ENCODE data around the gene LRRC53. TPM values are rescaled to one million over a fixed set of nuclear protein-coding genes. Genes with fewer than 3 reads are reported as not detected.

The LRRC53 gene
- polyA plus RNA-seq, 2 donors = not detected

- 34 to 37% methylated on average over 4 of the region's 4 CpGs for WGBS, 2 donors
Measured at GRCh38 chr1:74502432-74502831, 10.0 kb downstream of the LRRC53 start.

GRCh38 chr1:74498901-74499300 is 13.5 kb downstream of the LRRC53 start:
- WGBS, 2 donors = 83 to 85% methylated on average over 3 of the region's 3 CpGs
- Histone ChIP-seq H3K36me3 (ENCODE audit: control insufficient read depth in 2 of 2, insufficient read depth in 2 of 2, low read length in 1 of 2) (no peaks in the 10 kb centered on the region), H3K27ac (ENCODE audit: low read depth in 2 of 2, low read length in 1 of 2) (no peak overlapping the region), H3K9me3 (ENCODE audit: control insufficient read depth in 2 of 2, insufficient read depth in 1 of 2, low read depth in 1 of 2, low read length in 1 of 2) (no peaks in the 10 kb centered on the region), H3K4me1 (ENCODE audit: control insufficient read depth in 2 of 2, insufficient read depth in 2 of 2, low read length in 1 of 2) (no peaks in the 10 kb centered on the region), H3K27me3 (ENCODE audit: control insufficient read depth in 1 of 2, insufficient read depth in 2 of 2, low read length in 2 of 2) (no peaks in the 10 kb centered on the region), H3K4me3 (ENCODE audit: low read depth in 1 of 2, low read length in 2 of 2) (no peak overlapping the region)

More at GRCh38 chr1:74502432-74502831, 10.0 kb downstream of the LRRC53 start:
- H3K36me3 ChIP-seq (ENCODE audit: control insufficient read depth in 2 of 2, insufficient read depth in 2 of 2, low read length in 1 of 2) = no peaks in the 10 kb centered on the region
- no peaks in the 10 kb centered on the region for H3K27me3 ChIP-seq (ENCODE audit: control insufficient read depth in 1 of 2, insufficient read depth in 2 of 2, low read length in 2 of 2)
- no peak overlapping the region for H3K27ac ChIP-seq (ENCODE audit: low read depth in 2 of 2, low read length in 1 of 2)
- no peaks in the 10 kb centered on the region for H3K4me1 ChIP-seq (ENCODE audit: control insufficient read depth in 2 of 2, insufficient read depth in 2 of 2, low read length in 1 of 2)
- no peak overlapping the region for H3K4me3 ChIP-seq (ENCODE audit: low read depth in 1 of 2, low read length in 2 of 2)
- no peaks in the 10 kb centered on the region for H3K9me3 ChIP-seq (ENCODE audit: control insufficient read depth in 2 of 2, insufficient read depth in 1 of 2, low read depth in 1 of 2, low read length in 1 of 2)

GRCh38 chr1:74496669-74497068 is 15.7 kb downstream of the LRRC53 start:
- Histone ChIP-seq H3K36me3 (ENCODE audit: control insufficient read depth in 2 of 2, insufficient read depth in 2 of 2, low read length in 1 of 2) (no peaks in the 10 kb centered on the region), H3K9me3 (ENCODE audit: control insufficient read depth in 2 of 2, insufficient read depth in 1 of 2, low read depth in 1 of 2, low read length in 1 of 2) (no peaks in the 10 kb centered on the region), H3K4me3 (ENCODE audit: low read depth in 1 of 2, low read length in 2 of 2) (no peak overlapping the region), H3K27me3 (ENCODE audit: control insufficient read depth in 1 of 2, insufficient read depth in 2 of 2, low read length in 2 of 2) (no peaks in the 10 kb centered on the region), H3K4me1 (ENCODE audit: control insufficient read depth in 2 of 2, insufficient read depth in 2 of 2, low read length in 1 of 2) (no peaks in the 10 kb centered on the region), H3K27ac (ENCODE audit: low read depth in 2 of 2, low read length in 1 of 2) (no peak overlapping the region)

GRCh38 chr1:74486036-74486435 is 26.4 kb downstream of the LRRC53 start:
- Histone ChIP-seq H3K27ac (ENCODE audit: low read depth in 2 of 2, low read length in 1 of 2) (no peak overlapping the region), H3K4me1 (ENCODE audit: control insufficient read depth in 2 of 2, insufficient read depth in 2 of 2, low read length in 1 of 2) (no peaks in the 10 kb centered on the region), H3K9me3 (ENCODE audit: control insufficient read depth in 2 of 2, insufficient read depth in 1 of 2, low read depth in 1 of 2, low read length in 1 of 2) (no peaks in the 10 kb centered on the region), H3K36me3 (ENCODE audit: control insufficient read depth in 2 of 2, insufficient read depth in 2 of 2, low read length in 1 of 2) (no peaks in the 10 kb centered on the region), H3K4me3 (ENCODE audit: low read depth in 1 of 2, low read length in 2 of 2) (no peak overlapping the region), H3K27me3 (ENCODE audit: control insufficient read depth in 1 of 2, insufficient read depth in 2 of 2, low read length in 2 of 2) (no peaks in the 10 kb centered on the region)
- 44 to 49% methylated on average over 1 of the region's 1 CpG for WGBS, 2 donors

GRCh38 chr1:74485622-74486021 is 26.8 kb downstream of the LRRC53 start:
- Histone ChIP-seq H3K4me1 (ENCODE audit: control insufficient read depth in 2 of 2, insufficient read depth in 2 of 2, low read length in 1 of 2) (no peaks in the 10 kb centered on the region), H3K4me3 (ENCODE audit: low read depth in 1 of 2, low read length in 2 of 2) (no peak overlapping the region)
- WGBS, 2 donors = 87% methylated on average over 3 of the region's 3 CpGs

GRCh38 chr1:74481607-74482006 is 30.8 kb downstream of the LRRC53 start:
- 83 to 86% methylated on average over 3 of the region's 3 CpGs for WGBS, 2 donors
- Histone ChIP-seq H3K36me3 (ENCODE audit: control insufficient read depth in 2 of 2, insufficient read depth in 2 of 2, low read length in 1 of 2) (no peaks in the 10 kb centered on the region), H3K9me3 (ENCODE audit: control insufficient read depth in 2 of 2, insufficient read depth in 1 of 2, low read depth in 1 of 2, low read length in 1 of 2) (no peaks in the 10 kb centered on the region), H3K4me1 (ENCODE audit: control insufficient read depth in 2 of 2, insufficient read depth in 2 of 2, low read length in 1 of 2) (no peaks in the 10 kb centered on the region), H3K27me3 (ENCODE audit: control insufficient read depth in 1 of 2, insufficient read depth in 2 of 2, low read length in 2 of 2) (no peaks in the 10 kb centered on the region), H3K4me3 (ENCODE audit: low read depth in 1 of 2, low read length in 2 of 2) (no peak overlapping the region), H3K27ac (ENCODE audit: low read depth in 2 of 2, low read length in 1 of 2) (no peak overlapping the region)

More at GRCh38 chr1:74485622-74486021, 26.8 kb downstream of the LRRC53 start:
- Histone ChIP-seq H3K27ac (ENCODE audit: low read depth in 2 of 2, low read length in 1 of 2) (no peak overlapping the region), H3K27me3 (ENCODE audit: control insufficient read depth in 1 of 2, insufficient read depth in 2 of 2, low read length in 2 of 2) (no peaks in the 10 kb centered on the region), H3K9me3 (ENCODE audit: control insufficient read depth in 2 of 2, insufficient read depth in 1 of 2, low read depth in 1 of 2, low read length in 1 of 2) (no peaks in the 10 kb centered on the region), H3K36me3 (ENCODE audit: control insufficient read depth in 2 of 2, insufficient read depth in 2 of 2, low read length in 1 of 2) (no peaks in the 10 kb centered on the region)

GRCh38 chr1:74480068-74480467 is 32.3 kb downstream of the LRRC53 start:
- Histone ChIP-seq H3K4me1 (ENCODE audit: control insufficient read depth in 2 of 2, insufficient read depth in 2 of 2, low read length in 1 of 2) (no peaks in the 10 kb centered on the region), H3K27ac (ENCODE audit: low read depth in 2 of 2, low read length in 1 of 2) (no peak overlapping the region), H3K27me3 (ENCODE audit: control insufficient read depth in 1 of 2, insufficient read depth in 2 of 2, low read length in 2 of 2) (no peaks in the 10 kb centered on the region), H3K4me3 (ENCODE audit: low read depth in 1 of 2, low read length in 2 of 2) (no peak overlapping the region), H3K36me3 (ENCODE audit: control insufficient read depth in 2 of 2, insufficient read depth in 2 of 2, low read length in 1 of 2) (no peaks in the 10 kb centered on the region), H3K9me3 (ENCODE audit: control insufficient read depth in 2 of 2, insufficient read depth in 1 of 2, low read depth in 1 of 2, low read length in 1 of 2) (no peaks in the 10 kb centered on the region)
- 72 to 78% methylated on average over 6 of the region's 6 CpGs for WGBS, 2 donors

GRCh38 chr1:74478979-74479378 is 33.4 kb downstream of the LRRC53 start:
- H3K9me3 ChIP-seq (ENCODE audit: control insufficient read depth in 2 of 2, insufficient read depth in 1 of 2, low read depth in 1 of 2, low read length in 1 of 2) = no peaks in the 10 kb centered on the region
- H3K4me3 ChIP-seq (ENCODE audit: low read depth in 1 of 2, low read length in 2 of 2) = no peak overlapping the region
- H3K27me3 ChIP-seq (ENCODE audit: control insufficient read depth in 1 of 2, insufficient read depth in 2 of 2, low read length in 2 of 2) = no peaks in the 10 kb centered on the region
- 49 to 67% methylated on average over 2 of the region's 2 CpGs for WGBS, 2 donors
- H3K36me3 ChIP-seq (ENCODE audit: control insufficient read depth in 2 of 2, insufficient read depth in 2 of 2, low read length in 1 of 2) = no peaks in the 10 kb centered on the region
- H3K4me1 ChIP-seq (ENCODE audit: control insufficient read depth in 2 of 2, insufficient read depth in 2 of 2, low read length in 1 of 2) = no peaks in the 10 kb centered on the region
- no peak overlapping the region for H3K27ac ChIP-seq (ENCODE audit: low read depth in 2 of 2, low read length in 1 of 2)

GRCh38 chr1:74474585-74474984 is 37.8 kb downstream of the LRRC53 start:
- H3K36me3 ChIP-seq (ENCODE audit: control insufficient read depth in 2 of 2, insufficient read depth in 2 of 2, low read length in 1 of 2) = no peaks in the 10 kb centered on the region
- H3K4me1 ChIP-seq (ENCODE audit: control insufficient read depth in 2 of 2, insufficient read depth in 2 of 2, low read length in 1 of 2) = no peaks in the 10 kb centered on the region
- H3K9me3 ChIP-seq (ENCODE audit: control insufficient read depth in 2 of 2, insufficient read depth in 1 of 2, low read depth in 1 of 2, low read length in 1 of 2) = no peaks in the 10 kb centered on the region
- WGBS, 2 donors = 61 to 62% methylated on average over 6 of the region's 6 CpGs
- H3K27me3 ChIP-seq (ENCODE audit: control insufficient read depth in 1 of 2, insufficient read depth in 2 of 2, low read length in 2 of 2) = no peaks in the 10 kb centered on the region
- no peak overlapping the region for H3K27ac ChIP-seq (ENCODE audit: low read depth in 2 of 2, low read length in 1 of 2)
- H3K4me3 ChIP-seq (ENCODE audit: low read depth in 1 of 2, low read length in 2 of 2) = no peak overlapping the region

- WGBS, 2 donors = 56 to 63% methylated on average over 3 of the region's 3 CpGs
- H3K4me3 ChIP-seq (ENCODE audit: low read depth in 1 of 2, low read length in 2 of 2) = no peak overlapping the region
- no peaks in the 10 kb centered on the region for H3K9me3 ChIP-seq (ENCODE audit: control insufficient read depth in 2 of 2, insufficient read depth in 1 of 2, low read depth in 1 of 2, low read length in 1 of 2)
- no peaks in the 10 kb centered on the region for H3K27me3 ChIP-seq (ENCODE audit: control insufficient read depth in 1 of 2, insufficient read depth in 2 of 2, low read length in 2 of 2)
- no peaks in the 10 kb centered on the region for H3K36me3 ChIP-seq (ENCODE audit: control insufficient read depth in 2 of 2, insufficient read depth in 2 of 2, low read length in 1 of 2)
- no peak overlapping the region for H3K27ac ChIP-seq (ENCODE audit: low read depth in 2 of 2, low read length in 1 of 2)
- no peaks in the 10 kb centered on the region for H3K4me1 ChIP-seq (ENCODE audit: control insufficient read depth in 2 of 2, insufficient read depth in 2 of 2, low read length in 1 of 2)
Measured at GRCh38 chr1:74471470-74471869, 40.9 kb downstream of the LRRC53 start.

Measured in esophagus (tissue), 2 donors.